Left cardiac atrium (tissue), 4 donors: ENCODE data around the gene ZFP36L1. TPM values are rescaled to one million over a fixed set of nuclear protein-coding genes. Genes with fewer than 3 reads are reported as not detected.

Experiments used
- ATAC-seq, 2 donors: fragments of 200-7000 bp; cut with Tn5 transposase; one replicate each; pipeline ENCODE4 v1.9.1; 2020; ENCODE audit warnings: mild to moderate bottlenecking in 2 of 2, moderate library complexity in 2 of 2
- DNase-seq: peaks from one replicate; pipeline ENCODE4 v3.0.0-alpha.2; 2020
- intact Hi-C, 2 donors: fragments of 100-400 bp; cut with DNase I; formaldehyde crosslinking; loops; one replicate each; pipeline versions ENCODE4 v1.14.1 to v1.15.1; 2022 to 2023
- total RNA-seq, 2 donors: library from RNA; stranded (reverse); fragmentation: NEBNext Ultra II Directional; extraction: Animal tissue kit (Norgen Biotek cat#: 25700); gene quantifications; one replicate each; pipeline ENCODE4 v1.2.1, GENCODE V29; 2021
- donor health status: DM: no; HTN: yes; CAD: no.
- donor health status: DM: no; HTN: yes; CAD: no; lungs with severe emphysema.
- donor health status: DM: yes; HTN: yes; CAD: no.
- donor health status: Dilated cardiomyopathy.

ZFP36L1 gene
- total RNA-seq, 2 donors from 2014 or later: 89.6 to 105 TPM

- DNase-seq (peak; percentile 38), ATAC-seq (peak; percentile 72 to 79)
Observed at GRCh38 chr14:68757618-68758081, 35.2 kb downstream of the ZFP36L1 start.

GRCh38 chr14:68756734-68757133 is 36.1 kb downstream of the ZFP36L1 start:
- no peak for DNase-seq
- intact Hi-C loops: no loop called here
- ATAC-seq: no peak

More at GRCh38 chr14:68757618-68758081, 35.2 kb downstream of the ZFP36L1 start:
- intact Hi-C loops: no loop called here

- ATAC-seq (no peak), DNase-seq (no peak)
- intact Hi-C loops: no loop called here
Observed at GRCh38 chr14:68756000-68756481, 36.8 kb downstream of the ZFP36L1 start.

GRCh38 chr14:68755016-68755353 is 37.9 kb downstream of the ZFP36L1 start:
- no peak for ATAC-seq
- no peak for DNase-seq
- intact Hi-C loops: no loop called here

- ATAC-seq (no peak), DNase-seq (no peak)
- intact Hi-C loops: no loop called here
Observed at GRCh38 chr14:68753690-68754089, 39.2 kb downstream of the ZFP36L1 start.

- intact Hi-C loops: no loop called here
- ATAC-seq (no peak), DNase-seq (no peak)
Observed at GRCh38 chr14:68752271-68753006, 40.4 kb downstream of the ZFP36L1 start.

GRCh38 chr14:68749487-68750475 is 43.1 kb downstream of the ZFP36L1 start:
- intact Hi-C loops: no loop called here
- DNase-seq (no peak), ATAC-seq (peak; percentile 24 to 63)

- ATAC-seq (no peak), DNase-seq (no peak)
Observed at GRCh38 chr14:68748691-68749090, 44.2 kb downstream of the ZFP36L1 start.

GRCh38 chr14:68748260-68748659 is 44.6 kb downstream of the ZFP36L1 start:
- DNase-seq: no peak
- intact Hi-C loops: no loop called here
- no peak for ATAC-seq

More at GRCh38 chr14:68748691-68749090, 44.2 kb downstream of the ZFP36L1 start:
- intact Hi-C loops: no loop called here

GRCh38 chr14:68747393-68747792 is 45.5 kb downstream of the ZFP36L1 start:
- DNase-seq: no peak
- peak in 1 of 2 donors; percentile 19 for ATAC-seq
- intact Hi-C loops: no loop called here

- DNase-seq (no peak), ATAC-seq (no peak)
- intact Hi-C loops: no loop called here
Observed at GRCh38 chr14:68744613-68745012, 48.3 kb downstream of the ZFP36L1 start.

- ATAC-seq: peak; percentile 39 to 67
- intact Hi-C loops: no loop called here
- DNase-seq: no peak
Observed at GRCh38 chr14:68741839-68742470, 50.9 kb downstream of the ZFP36L1 start.

- no peak for DNase-seq
- no peak for ATAC-seq
- intact Hi-C loops: no loop called here
Observed at GRCh38 chr14:68741477-68741791, 51.4 kb downstream of the ZFP36L1 start.

GRCh38 chr14:68740788-68741476 is 51.9 kb downstream of the ZFP36L1 start:
- ATAC-seq (no peak), DNase-seq (no peak)
- intact Hi-C loops: no loop called here

GRCh38 chr14:68739701-68740100 is 53.2 kb downstream of the ZFP36L1 start:
- intact Hi-C loops: no loop called here
- DNase-seq (no peak), ATAC-seq (no peak)

GRCh38 chr14:68738559-68738958 is 54.3 kb downstream of the ZFP36L1 start:
- ATAC-seq (no peak), DNase-seq (no peak)
- intact Hi-C loops: no loop called here
